Activated T-helper 17 cell treated with anti-CD3 and anti-CD28 coated beads, Interleukin-2, amount 50 U/mL, for 72 hours (primary cell): ENCODE measurements around the gene JDP2. TPM values are rescaled to one million over a fixed set of nuclear protein-coding genes. Genes with fewer than 3 reads are reported as not detected.

ENCODE experiments used
- ATAC-seq: fragments of 150-1000 bp; cut with Tn5 transposase; replicated peaks from 2 replicates; pipeline ENCODE4 v1.10.0; 2021; ENCODE audit warnings: mild to moderate bottlenecking, moderate library complexity
- H3K27ac Mint-ChIP-seq: one replicate; pipeline ENCODE4 v1.8.0; 2022; ENCODE audit warnings: mixed read lengths
- H3K27me3 Mint-ChIP-seq: one replicate; pipeline ENCODE4 v1.8.0; 2022; ENCODE audit warnings: mixed read lengths
- H3K36me3 Mint-ChIP-seq: one replicate; pipeline ENCODE4 v1.8.0; 2022; ENCODE audit warnings: low read depth, mild to moderate bottlenecking, mixed read lengths
- H3K4me1 Mint-ChIP-seq: one replicate; pipeline ENCODE4 v1.8.0; 2022; ENCODE audit warnings: mixed read lengths
- H3K4me3 Mint-ChIP-seq: one replicate; pipeline ENCODE4 v1.8.0; 2022; ENCODE audit warnings: mild to moderate bottlenecking, mixed read lengths
- H3K9me3 Mint-ChIP-seq: one replicate; pipeline ENCODE4 v1.8.0; 2022; ENCODE audit warnings: mixed read lengths
- total RNA-seq, 2 donors: library from RNA; stranded (reverse); gene quantifications; one replicate each; pipeline ENCODE4 v1.2.3, GENCODE V29; 2022

JDP2 gene
- total RNA-seq, 2 donors from 2014 or later: 0.61 to 1.1 TPM

- ATAC-seq: peak; percentile 41
- no peaks in the 10 kb centered on the region for H3K4me1 Mint-ChIP-seq
- H3K27ac Mint-ChIP-seq: no peak overlapping the region
- H3K27me3 Mint-ChIP-seq: peaks cover 16% of the 10 kb centered on the region
- peaks cover 3% of the 10 kb centered on the region for H3K9me3 Mint-ChIP-seq
- H3K36me3 Mint-ChIP-seq: no peaks in the 10 kb centered on the region
- peak overlapping the region; percentile 53 for H3K4me3 Mint-ChIP-seq
Measured at GRCh38 chr14:75426332-75427125, 1.3 kb upstream of the JDP2 start.

GRCh38 chr14:75427126-75427481 is 718 bp upstream of the JDP2 start:
- peaks cover 16% of the 10 kb centered on the region for H3K27me3 Mint-ChIP-seq
- peaks cover under 1% of the 10 kb centered on the region for H3K9me3 Mint-ChIP-seq
- H3K36me3 Mint-ChIP-seq: no peaks in the 10 kb centered on the region
- H3K27ac Mint-ChIP-seq: no peak overlapping the region
- H3K4me1 Mint-ChIP-seq: no peaks in the 10 kb centered on the region
- H3K4me3 Mint-ChIP-seq: peak overlapping the region; percentile 53
- ATAC-seq: peak; percentile 5

GRCh38 chr14:75428230-75429104 is 645 bp downstream of the JDP2 start:
- H3K27me3 Mint-ChIP-seq: peaks cover 16% of the 10 kb centered on the region
- H3K27ac Mint-ChIP-seq: no peak overlapping the region
- H3K4me1 Mint-ChIP-seq: no peaks in the 10 kb centered on the region

GRCh38 chr14:75429562-75429961 is 1.7 kb downstream of the JDP2 start:
- no peaks in the 10 kb centered on the region for H3K4me1 Mint-ChIP-seq
- H3K4me3 Mint-ChIP-seq: peak overlapping the region; percentile 65
- no peak overlapping the region for H3K27ac Mint-ChIP-seq
- no peaks in the 10 kb centered on the region for H3K9me3 Mint-ChIP-seq
- no peak for ATAC-seq
- H3K36me3 Mint-ChIP-seq: no peaks in the 10 kb centered on the region
- peaks cover 16% of the 10 kb centered on the region for H3K27me3 Mint-ChIP-seq

More at GRCh38 chr14:75428230-75429104, 645 bp downstream of the JDP2 start:
- peak; percentile 60 for ATAC-seq
- no peaks in the 10 kb centered on the region for H3K36me3 Mint-ChIP-seq
- H3K4me3 Mint-ChIP-seq: peak overlapping the region; percentile 65
- H3K9me3 Mint-ChIP-seq: no peaks in the 10 kb centered on the region

GRCh38 chr14:75430116-75430515 is 2.3 kb downstream of the JDP2 start:
- H3K27ac Mint-ChIP-seq: no peak overlapping the region
- ATAC-seq: no peak

GRCh38 chr14:75430526-75430925 is 2.7 kb downstream of the JDP2 start:
- H3K36me3 Mint-ChIP-seq: no peaks in the 10 kb centered on the region
- H3K4me3 Mint-ChIP-seq: no peak overlapping the region
- H3K27me3 Mint-ChIP-seq: peaks cover 17% of the 10 kb centered on the region
- no peak overlapping the region for H3K27ac Mint-ChIP-seq
- no peaks in the 10 kb centered on the region for H3K9me3 Mint-ChIP-seq
- ATAC-seq: no peak
- no peaks in the 10 kb centered on the region for H3K4me1 Mint-ChIP-seq

More at GRCh38 chr14:75430116-75430515, 2.3 kb downstream of the JDP2 start:
- H3K27me3 Mint-ChIP-seq: peaks cover 16% of the 10 kb centered on the region
- H3K36me3 Mint-ChIP-seq: no peaks in the 10 kb centered on the region
- no peaks in the 10 kb centered on the region for H3K4me1 Mint-ChIP-seq
- H3K4me3 Mint-ChIP-seq: no peak overlapping the region
- H3K9me3 Mint-ChIP-seq: no peaks in the 10 kb centered on the region

GRCh38 chr14:75430976-75431375 is 3.2 kb downstream of the JDP2 start:
- no peaks in the 10 kb centered on the region for H3K9me3 Mint-ChIP-seq
- H3K4me3 Mint-ChIP-seq: no peak overlapping the region
- no peaks in the 10 kb centered on the region for H3K36me3 Mint-ChIP-seq
- no peak overlapping the region for H3K27ac Mint-ChIP-seq
- H3K27me3 Mint-ChIP-seq: peaks cover 14% of the 10 kb centered on the region
- no peak for ATAC-seq
- no peaks in the 10 kb centered on the region for H3K4me1 Mint-ChIP-seq

- H3K9me3 Mint-ChIP-seq: no peaks in the 10 kb centered on the region
Measured at GRCh38 chr14:75431827-75432226, 4.0 kb downstream of the JDP2 start.

GRCh38 chr14:75432411-75432810 is 4.6 kb downstream of the JDP2 start:
- no peaks in the 10 kb centered on the region for H3K36me3 Mint-ChIP-seq
- no peak for ATAC-seq
- no peaks in the 10 kb centered on the region for H3K9me3 Mint-ChIP-seq
- peaks cover 9% of the 10 kb centered on the region for H3K27me3 Mint-ChIP-seq
- no peak overlapping the region for H3K4me3 Mint-ChIP-seq
- H3K4me1 Mint-ChIP-seq: no peaks in the 10 kb centered on the region
- no peak overlapping the region for H3K27ac Mint-ChIP-seq

More at GRCh38 chr14:75431827-75432226, 4.0 kb downstream of the JDP2 start:
- H3K4me3 Mint-ChIP-seq: no peak overlapping the region
- no peaks in the 10 kb centered on the region for H3K4me1 Mint-ChIP-seq
- H3K36me3 Mint-ChIP-seq: no peaks in the 10 kb centered on the region
- H3K27ac Mint-ChIP-seq: no peak overlapping the region
- ATAC-seq: no peak
- peaks cover 9% of the 10 kb centered on the region for H3K27me3 Mint-ChIP-seq

GRCh38 chr14:75433631-75434071 is 5.8 kb downstream of the JDP2 start:
- H3K36me3 Mint-ChIP-seq: no peaks in the 10 kb centered on the region
- no peak overlapping the region for H3K4me3 Mint-ChIP-seq
- ATAC-seq: no peak
- no peaks in the 10 kb centered on the region for H3K4me1 Mint-ChIP-seq
- peaks cover 9% of the 10 kb centered on the region for H3K27me3 Mint-ChIP-seq
- H3K27ac Mint-ChIP-seq: no peak overlapping the region
- no peaks in the 10 kb centered on the region for H3K9me3 Mint-ChIP-seq

GRCh38 chr14:75434138-75434889 is 6.5 kb downstream of the JDP2 start:
- Mint-ChIP-seq H3K36me3 (no peaks in the 10 kb centered on the region), H3K27me3 (peaks cover 9% of the 10 kb centered on the region)

GRCh38 chr14:75434890-75435248 is 7.0 kb downstream of the JDP2 start:
- H3K27me3 Mint-ChIP-seq: peaks cover 6% of the 10 kb centered on the region
- no peaks in the 10 kb centered on the region for H3K36me3 Mint-ChIP-seq
- H3K4me1 Mint-ChIP-seq: no peaks in the 10 kb centered on the region

More at GRCh38 chr14:75434138-75434889, 6.5 kb downstream of the JDP2 start:
- H3K4me3 Mint-ChIP-seq: no peak overlapping the region
- no peak overlapping the region for H3K27ac Mint-ChIP-seq
- no peaks in the 10 kb centered on the region for H3K9me3 Mint-ChIP-seq
- H3K4me1 Mint-ChIP-seq: no peaks in the 10 kb centered on the region
- ATAC-seq: no peak

GRCh38 chr14:75435473-75435872 is 7.7 kb downstream of the JDP2 start:
- no peak for ATAC-seq
- H3K36me3 Mint-ChIP-seq: no peaks in the 10 kb centered on the region
- H3K9me3 Mint-ChIP-seq: no peaks in the 10 kb centered on the region
- peaks cover 6% of the 10 kb centered on the region for H3K27me3 Mint-ChIP-seq
- H3K4me1 Mint-ChIP-seq: no peaks in the 10 kb centered on the region
- no peak overlapping the region for H3K4me3 Mint-ChIP-seq
- no peak overlapping the region for H3K27ac Mint-ChIP-seq

More at GRCh38 chr14:75434890-75435248, 7.0 kb downstream of the JDP2 start:
- Mint-ChIP-seq H3K27ac (no peak overlapping the region), H3K9me3 (no peaks in the 10 kb centered on the region), H3K4me3 (no peak overlapping the region)
- no peak for ATAC-seq
